DMS114 treated with DMSO at 0.1 percent for 48 hours (cell line): ENCODE data around the gene REV3L.

Source experiments
- DNase-seq: peaks from one replicate; lab custom pipeline; 2025; ENCODE audit not compliant: unreplicated experiment; lab: John Stamatoyannopoulos, UW

REV3L gene

DNA sequence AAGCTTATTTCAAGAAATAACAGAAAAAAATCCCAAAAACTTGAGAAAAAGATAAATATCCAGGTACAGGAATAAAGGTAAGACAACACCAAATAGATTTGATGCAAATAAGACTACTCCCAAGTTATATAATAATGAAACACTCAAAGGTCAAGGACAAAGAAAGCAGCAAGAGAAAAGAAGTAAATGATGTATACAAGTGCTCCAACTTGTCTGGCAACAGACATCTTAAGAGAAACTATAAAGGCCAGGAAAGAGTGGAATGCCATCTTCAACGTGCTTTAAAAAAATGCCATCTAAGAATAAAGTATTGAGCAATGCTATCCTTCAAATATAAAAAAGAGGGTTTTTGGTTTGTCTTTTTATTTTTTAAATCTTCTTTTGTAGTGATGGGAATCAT lies 54.2 kb downstream of the REV3L start:
- no peak for DNase-seq

- no peak for DNase-seq
Observed at GRCh38 chr6:111427341-111428116, 55.5 kb downstream of the REV3L start.

- DNase-seq: no peak
Observed at GRCh38 chr6:111423960-111424846, 58.8 kb downstream of the REV3L start.

- DNase-seq: no peak
Observed at GRCh38 chr6:111423055-111423633, 59.9 kb downstream of the REV3L start.

DNA sequence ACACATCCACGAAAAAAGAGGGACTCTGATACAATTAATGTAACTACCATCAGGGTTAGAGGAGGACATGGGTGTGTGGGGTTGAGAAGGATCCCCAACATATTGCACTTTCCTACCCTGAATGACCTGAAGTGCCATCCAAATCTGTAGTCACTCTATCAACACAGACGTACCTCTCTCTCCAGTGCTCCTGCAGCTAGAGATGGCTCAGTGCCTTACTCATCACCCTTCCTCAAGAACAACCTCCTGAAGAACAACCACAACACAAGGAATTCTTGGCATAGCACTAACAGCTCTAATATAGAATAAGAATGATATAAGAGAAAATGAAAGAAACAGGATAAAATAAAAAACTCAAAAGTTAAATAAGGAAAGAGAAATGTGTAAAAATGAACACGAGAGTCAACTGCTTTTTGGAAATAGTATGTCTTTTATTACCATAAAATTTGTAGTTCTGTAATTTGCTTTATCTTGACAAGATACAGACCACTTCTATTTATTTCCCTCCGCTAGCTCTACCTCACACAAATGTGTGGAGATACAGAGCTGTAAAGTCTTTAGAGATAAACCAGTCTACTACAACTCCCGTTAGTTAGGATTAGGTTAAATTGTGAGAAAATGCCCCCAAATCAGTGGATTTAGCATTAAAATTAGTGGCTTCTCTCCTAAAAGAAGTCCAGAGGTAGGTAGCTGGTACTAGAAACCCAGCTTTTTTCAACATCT lies 63.9 kb downstream of the REV3L start:
- DNase-seq: no peak

DNA sequence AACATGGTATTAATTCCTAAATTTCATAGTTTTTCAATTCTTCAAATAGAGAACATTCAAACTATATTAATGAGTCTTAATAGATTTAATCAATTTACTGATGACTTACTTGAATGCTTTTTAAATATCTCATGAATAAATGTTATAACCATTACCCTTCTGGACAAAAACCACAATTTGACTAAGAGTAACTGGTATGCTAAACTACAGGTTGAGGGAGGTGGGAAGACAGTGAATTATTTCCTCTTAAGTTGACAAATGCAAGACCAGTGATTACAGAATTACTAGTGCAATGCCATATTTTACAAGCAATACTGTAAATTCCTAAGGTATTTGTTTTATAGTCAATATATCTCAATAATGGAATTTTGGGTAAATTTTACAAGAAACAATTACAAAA lies 65.1 kb downstream of the REV3L start:
- no peak for DNase-seq

- no peak for DNase-seq
Observed at GRCh38 chr6:111417181-111417585, 65.8 kb downstream of the REV3L start.

DNA sequence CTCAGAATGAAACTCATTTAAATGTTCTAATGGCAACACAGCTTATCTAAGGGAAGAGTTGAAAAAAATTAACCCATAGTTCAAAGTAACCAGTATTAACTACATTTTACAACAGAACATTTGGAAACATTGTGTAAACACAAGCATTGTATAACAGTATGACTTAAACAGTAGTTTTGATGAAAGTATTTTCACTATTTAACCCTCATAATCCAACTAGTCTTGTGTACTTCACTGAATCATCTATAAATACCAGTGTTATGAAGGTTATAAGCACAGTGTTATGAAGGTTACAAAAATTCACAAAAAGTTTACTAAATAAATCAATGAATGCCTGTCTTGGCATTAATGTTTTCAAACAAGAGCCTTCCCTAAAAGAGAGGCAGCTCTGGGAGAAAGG lies 66.5 kb downstream of the REV3L start:
- no peak for DNase-seq

- DNase-seq: no peak
Observed at GRCh38 chr6:111414373-111414772, 68.6 kb downstream of the REV3L start.

- DNase-seq: no peak
Observed at GRCh38 chr6:111411978-111412566, 70.9 kb downstream of the REV3L start.

- no peak for DNase-seq
Observed at GRCh38 chr6:111411046-111411445, 72.0 kb downstream of the REV3L start.

DNA sequence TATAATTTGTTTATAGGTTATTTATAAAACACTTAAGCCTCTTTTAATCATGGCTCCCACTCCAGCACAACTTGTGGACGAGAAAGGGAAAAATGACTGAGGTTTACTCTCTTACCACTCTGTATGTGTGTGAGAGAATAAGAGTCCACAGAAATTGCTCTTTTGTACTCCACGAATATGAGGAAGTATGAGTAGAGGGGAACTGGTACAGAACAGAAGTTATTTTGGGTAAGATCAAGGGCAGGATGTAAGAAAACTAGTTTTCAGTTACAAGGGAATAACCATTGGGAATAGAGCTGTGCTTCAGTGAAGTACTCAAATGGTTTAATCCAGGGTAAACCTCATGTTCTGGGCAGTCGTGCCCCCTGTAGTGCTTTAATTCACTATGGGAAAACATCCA lies 72.6 kb downstream of the REV3L start:
- no peak for DNase-seq

DNA sequence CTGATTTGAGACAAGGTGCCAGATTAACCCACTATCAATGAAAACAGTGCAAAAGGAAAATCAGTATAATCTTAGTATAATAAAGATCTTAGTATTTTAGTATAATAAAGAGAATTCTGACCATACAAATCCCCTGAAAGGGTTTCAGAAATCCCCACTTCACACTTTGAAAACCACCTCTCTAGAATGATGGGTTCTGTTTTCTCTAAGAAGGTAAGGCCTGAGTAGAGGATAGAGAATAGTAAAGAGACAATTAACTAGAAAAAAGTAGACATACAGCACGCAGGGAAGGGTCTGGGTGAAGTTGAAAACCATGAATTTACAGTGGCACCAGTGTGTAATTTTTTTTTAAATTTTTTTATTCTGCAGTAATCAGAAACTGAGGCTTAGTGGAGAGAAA lies 73.6 kb downstream of the REV3L start:
- DNase-seq: no peak

DNA sequence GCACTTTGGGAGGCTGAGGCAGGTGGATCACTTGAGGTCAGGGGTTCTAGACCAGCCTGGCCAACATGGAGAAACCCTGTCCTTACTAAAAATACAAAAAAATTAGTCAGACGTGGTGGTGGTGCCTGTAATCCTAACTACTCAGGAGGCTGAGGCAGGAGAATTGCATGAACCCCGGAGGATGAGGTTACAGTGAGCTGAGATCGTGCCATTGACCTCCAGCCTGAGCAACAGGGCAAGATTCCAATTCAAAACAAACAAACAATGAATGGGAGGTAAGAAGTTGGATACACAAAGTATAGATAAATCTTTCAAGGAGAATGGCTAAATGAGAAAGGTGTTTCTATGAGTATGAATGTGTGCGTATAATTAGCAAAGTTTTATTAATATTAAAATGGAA lies 75.3 kb downstream of the REV3L start:
- no peak for DNase-seq

- no peak for DNase-seq
Observed at GRCh38 chr6:111406200-111406721, 76.8 kb downstream of the REV3L start.

GRCh38 chr6:111403388-111403787 lies 79.6 kb downstream of the REV3L start:
- DNase-seq: no peak

DNA sequence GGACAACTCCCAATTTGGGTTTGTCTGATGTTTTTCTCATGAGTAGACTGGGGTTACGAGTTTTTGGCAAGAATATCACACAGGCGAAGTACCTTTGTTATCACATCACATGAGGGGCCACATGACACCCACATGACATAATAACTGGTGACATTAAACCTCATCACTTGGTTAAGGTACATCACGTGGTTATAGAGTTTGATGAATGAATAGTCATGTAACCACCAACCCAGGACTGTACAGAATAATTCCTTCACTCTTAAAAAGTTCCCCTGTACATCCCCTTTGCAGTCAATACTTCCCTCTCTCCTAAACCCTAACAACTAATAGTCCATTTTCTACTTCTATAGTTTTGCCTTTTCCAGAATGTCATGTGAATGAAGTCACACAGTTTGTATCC lies 83.4 kb downstream of the REV3L start:
- no peak for DNase-seq

GRCh38 chr6:111388681-111389080 lies 94.3 kb downstream of the REV3L start:
- no peak for DNase-seq

DNA sequence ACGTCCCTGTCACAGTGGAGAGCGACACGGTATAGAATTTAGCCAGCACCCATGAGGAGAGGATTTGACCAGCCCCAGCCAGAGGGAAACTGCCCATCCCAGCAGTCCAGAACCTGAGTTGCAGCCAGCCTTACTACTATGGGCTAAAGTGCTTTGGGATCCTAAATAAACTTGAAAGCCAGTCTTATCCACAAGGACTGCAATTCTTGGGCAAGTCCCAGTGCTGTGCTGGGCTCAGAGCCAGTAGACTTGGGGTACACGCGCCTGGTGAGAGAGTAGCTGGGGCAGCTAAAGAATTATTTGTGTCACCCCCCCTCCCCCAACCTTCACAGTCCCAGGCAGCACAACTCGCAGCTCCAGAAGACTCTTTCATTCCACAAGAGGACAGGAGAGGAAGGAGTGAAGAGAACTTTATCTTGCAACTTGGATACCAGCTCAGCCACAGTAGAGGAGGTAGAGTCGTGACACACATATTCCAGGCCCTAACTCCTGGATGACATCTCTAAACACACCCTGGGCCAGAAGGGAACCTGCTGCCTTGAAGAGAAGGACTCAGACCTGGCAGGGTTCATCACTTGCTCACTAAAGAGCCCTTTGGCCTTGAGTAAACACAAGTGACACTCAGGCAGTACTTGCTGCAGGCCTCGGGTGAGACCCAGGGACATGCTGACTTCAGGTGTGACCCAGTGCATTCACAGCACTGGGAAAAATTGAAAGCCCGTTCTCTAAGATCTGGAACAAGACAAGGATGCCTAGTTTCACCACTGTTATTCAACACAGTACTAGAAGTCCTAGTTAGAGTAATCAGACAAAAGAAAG lies 100.3 kb downstream of the REV3L start:
- no peak for DNase-seq

GRCh38 chr6:111381728-111382127 lies 101.3 kb downstream of the REV3L start:
- no peak for DNase-seq
